ENCODE data around the gene DRC1. TPM values are rescaled to one million over a fixed set of nuclear protein-coding genes. Genes with fewer than 3 reads are reported as not detected.

Gene DRC1
- total RNA-seq, 2 experiments from 2014 or later, result not detected

DNA sequence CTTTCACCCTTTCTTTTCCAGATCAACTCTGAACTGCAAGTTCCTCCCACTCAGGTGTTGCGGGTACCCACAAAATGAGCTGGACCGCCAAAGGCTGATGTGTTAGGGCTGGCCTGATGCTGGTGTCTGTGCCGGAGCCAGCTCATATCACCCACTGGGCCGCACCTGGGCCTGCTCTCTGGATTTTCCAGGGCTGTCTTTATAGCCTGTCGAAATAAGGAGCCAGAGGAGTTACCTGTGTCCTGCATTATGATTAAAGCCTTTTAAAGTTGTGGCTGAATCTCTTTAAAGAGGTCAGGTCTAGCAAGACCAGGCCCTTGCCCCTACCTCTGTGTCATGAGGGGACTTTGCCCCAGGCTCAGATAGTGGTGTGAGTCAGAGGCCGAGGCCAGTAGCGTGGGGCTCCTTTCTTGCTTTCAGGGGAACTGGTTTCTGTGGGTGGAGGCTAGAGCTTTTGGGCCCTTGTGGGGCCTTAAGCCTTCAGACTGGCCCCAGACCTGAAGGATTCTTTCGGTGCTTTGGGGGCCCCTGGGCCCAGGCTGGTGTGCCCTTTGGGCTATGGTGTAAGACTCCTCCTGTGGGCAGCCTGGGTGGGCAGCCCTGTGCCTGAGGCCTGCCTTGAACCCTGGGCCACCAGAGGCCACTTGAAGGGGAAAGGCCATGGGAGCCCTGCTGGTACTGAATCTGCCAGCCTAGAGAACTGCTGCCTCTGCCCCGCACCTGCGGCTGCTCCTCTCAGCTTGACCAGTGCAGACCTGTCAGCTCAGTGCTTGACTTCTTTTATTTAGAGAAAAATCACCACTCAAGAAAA, 54.9 kb downstream of the DRC1 start:
- H3K4me1 ChIP-seq (ENCODE audit: insufficient read depth, low read length, poor library complexity, severe bottlenecking), result no peaks in the 10 kb centered on the region
- no peak overlapping the region for H3K27ac ChIP-seq (ENCODE audit: low read depth, low read length, poor library complexity, severe bottlenecking)
- no peaks in the 10 kb centered on the region for H3K9me3 ChIP-seq (ENCODE audit: low read length)
- no peak overlapping the region for H3K4me2 ChIP-seq (ENCODE audit: low read length)
- H3K36me3 ChIP-seq (ENCODE audit: insufficient read depth, low read length), result no peaks in the 10 kb centered on the region
- no peak overlapping the region for H3K4me3 ChIP-seq (ENCODE audit: low read depth, low read length, poor library complexity, severe bottlenecking)
- intact Hi-C loops (cut with micrococcal nuclease; ENCODE audit: unreplicated experiment), result no loop called here
- DNase-seq (ENCODE audit: low spot score), result no peak
- ChIA-PET CTCF (ENCODE audit: unreplicated experiment) (no interaction called here), POLR2A (no interaction called here)
- H4K20me1 ChIP-seq (ENCODE audit: insufficient read depth, low read length), result no peaks in the 10 kb centered on the region
- H2AFZ ChIP-seq (ENCODE audit: low read length), result no peak overlapping the region
- no peaks in the 10 kb centered on the region for H3K9me2 ChIP-seq (ENCODE audit: insufficient read depth, low read length)
- TF ChIP-seq, protein P1, sequence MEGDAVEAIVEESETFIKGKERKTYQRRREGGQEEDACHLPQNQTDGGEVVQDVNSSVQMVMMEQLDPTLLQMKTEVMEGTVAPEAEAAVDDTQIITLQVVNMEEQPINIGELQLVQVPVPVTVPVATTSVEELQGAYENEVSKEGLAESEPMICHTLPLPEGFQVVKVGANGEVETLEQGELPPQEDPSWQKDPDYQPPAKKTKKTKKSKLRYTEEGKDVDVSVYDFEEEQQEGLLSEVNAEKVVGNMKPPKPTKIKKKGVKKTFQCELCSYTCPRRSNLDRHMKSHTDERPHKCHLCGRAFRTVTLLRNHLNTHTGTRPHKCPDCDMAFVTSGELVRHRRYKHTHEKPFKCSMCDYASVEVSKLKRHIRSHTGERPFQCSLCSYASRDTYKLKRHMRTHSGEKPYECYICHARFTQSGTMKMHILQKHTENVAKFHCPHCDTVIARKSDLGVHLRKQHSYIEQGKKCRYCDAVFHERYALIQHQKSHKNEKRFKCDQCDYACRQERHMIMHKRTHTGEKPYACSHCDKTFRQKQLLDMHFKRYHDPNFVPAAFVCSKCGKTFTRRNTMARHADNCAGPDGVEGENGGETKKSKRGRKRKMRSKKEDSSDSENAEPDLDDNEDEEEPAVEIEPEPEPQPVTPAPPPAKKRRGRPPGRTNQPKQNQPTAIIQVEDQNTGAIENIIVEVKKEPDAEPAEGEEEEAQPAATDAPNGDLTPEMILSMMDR (conservative IDR thresholded peaks at IDR 0.05; ENCODE audit: low read length), result no peak
- no peak for TF ChIP-seq EZH2phosphoT487 (IDR thresholded peaks at IDR 0.05; ENCODE audit: borderline replicate concordance, low read depth, low read length)
- H3K79me2 ChIP-seq (ENCODE audit: insufficient read depth, low read depth, low read length), result no peaks in the 10 kb centered on the region
- BruUV-seq (replicated peaks), result no TSS peak

DNA sequence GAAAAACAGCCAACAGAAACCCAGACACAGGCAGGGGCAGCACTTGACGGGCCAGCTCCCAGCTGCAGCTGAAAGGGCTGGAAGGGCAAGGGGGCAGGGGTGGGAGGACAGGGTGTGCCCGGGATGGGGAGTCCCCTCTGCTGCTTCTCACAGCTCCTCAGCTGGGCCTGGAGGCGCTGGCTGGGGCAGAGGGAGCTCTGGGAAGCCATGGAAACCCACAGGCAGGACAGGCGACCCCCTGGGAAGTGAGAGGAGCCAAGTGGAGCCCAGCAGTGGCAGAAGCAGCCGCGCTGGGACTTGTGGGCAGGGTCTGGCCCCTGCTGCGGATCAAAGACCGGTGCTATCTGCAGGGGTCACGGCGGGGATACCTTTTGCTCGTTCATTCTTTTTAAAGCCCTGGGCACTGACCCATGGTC, 55.5 kb downstream of the DRC1 start:
- intact Hi-C loops (cut with micrococcal nuclease; ENCODE audit: unreplicated experiment), result no loop called here
- no peaks in the 10 kb centered on the region for H3K36me3 ChIP-seq (ENCODE audit: insufficient read depth, low read length)
- H2AFZ ChIP-seq (ENCODE audit: low read length), result no peak overlapping the region
- H3K79me2 ChIP-seq (ENCODE audit: insufficient read depth, low read depth, low read length), result no peaks in the 10 kb centered on the region
- DNase-seq (ENCODE audit: low spot score), result no peak
- no peak overlapping the region for H3K27ac ChIP-seq (ENCODE audit: low read depth, low read length, poor library complexity, severe bottlenecking)
- no peaks in the 10 kb centered on the region for H3K4me1 ChIP-seq (ENCODE audit: insufficient read depth, low read length, poor library complexity, severe bottlenecking)
- no peaks in the 10 kb centered on the region for H4K20me1 ChIP-seq (ENCODE audit: insufficient read depth, low read length)
- no peak overlapping the region for H3K4me2 ChIP-seq (ENCODE audit: low read length)
- H3K9me2 ChIP-seq (ENCODE audit: insufficient read depth, low read length), result no peaks in the 10 kb centered on the region
- TF ChIP-seq, protein P1 (conservative IDR thresholded peaks at IDR 0.05; ENCODE audit: low read length), result no peak
- no peak for TF ChIP-seq EZH2phosphoT487 (IDR thresholded peaks at IDR 0.05; ENCODE audit: borderline replicate concordance, low read depth, low read length)
- CTCF ChIA-PET (ENCODE audit: unreplicated experiment), result no interaction called here
- H3K9me3 ChIP-seq (ENCODE audit: low read length), result no peaks in the 10 kb centered on the region
- BruUV-seq (replicated peaks), result no TSS peak
- H3K4me3 ChIP-seq (ENCODE audit: low read depth, low read length, poor library complexity, severe bottlenecking), result no peak overlapping the region
- POLR2A ChIA-PET, result no interaction called here

DNA sequence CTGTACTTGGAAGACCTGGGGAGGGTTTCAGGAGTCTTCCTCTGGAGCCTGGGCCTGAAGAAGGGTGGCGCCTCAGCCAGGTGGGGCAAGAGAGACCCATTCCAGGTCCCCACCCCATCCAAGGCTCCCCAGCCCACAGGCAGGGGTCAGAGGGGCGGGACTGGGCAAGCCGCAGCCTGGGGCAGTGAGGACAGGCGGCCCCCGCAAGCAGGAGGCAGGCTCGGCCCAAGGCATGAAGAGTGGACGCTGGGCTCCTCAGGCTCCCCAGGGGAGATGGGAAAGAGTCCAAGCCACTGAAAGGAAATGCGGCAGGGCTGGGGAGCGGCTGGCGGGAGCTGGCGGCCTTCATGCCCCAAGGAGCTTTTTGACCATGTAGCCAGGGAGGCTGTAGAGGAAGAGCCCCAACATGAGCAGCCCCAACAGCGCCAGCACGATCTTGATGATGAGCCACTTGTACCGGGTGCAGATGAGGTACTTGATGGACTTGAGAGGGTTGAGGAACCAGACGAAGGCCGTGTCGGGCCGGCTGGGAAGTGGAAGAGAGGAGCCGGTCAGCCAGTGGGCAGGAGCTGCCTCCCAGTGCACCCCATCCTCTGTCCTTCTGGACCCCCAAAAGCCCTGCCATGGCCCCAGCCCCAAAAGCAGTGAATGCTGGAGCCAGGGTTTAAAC, 56.1 kb downstream of the DRC1 start:
- ChIA-PET POLR2A (no interaction called here), CTCF (ENCODE audit: unreplicated experiment) (no interaction called here)
- H3K4me3 ChIP-seq (ENCODE audit: low read depth, low read length, poor library complexity, severe bottlenecking), result no peak overlapping the region
- H3K79me2 ChIP-seq (ENCODE audit: insufficient read depth, low read depth, low read length), result no peaks in the 10 kb centered on the region
- no peak overlapping the region for H2AFZ ChIP-seq (ENCODE audit: low read length)
- no peaks in the 10 kb centered on the region for H4K20me1 ChIP-seq (ENCODE audit: insufficient read depth, low read length)
- H3K9me3 ChIP-seq (ENCODE audit: low read length), result no peaks in the 10 kb centered on the region
- BruUV-seq (replicated peaks), result no TSS peak
- DNase-seq (ENCODE audit: low spot score), result no peak
- no peaks in the 10 kb centered on the region for H3K36me3 ChIP-seq (ENCODE audit: insufficient read depth, low read length)
- no peaks in the 10 kb centered on the region for H3K4me1 ChIP-seq (ENCODE audit: insufficient read depth, low read length, poor library complexity, severe bottlenecking)
- TF ChIP-seq EZH2phosphoT487 (IDR thresholded peaks at IDR 0.05; ENCODE audit: borderline replicate concordance, low read depth, low read length), result no peak
- TF ChIP-seq, protein P1 (conservative IDR thresholded peaks at IDR 0.05; ENCODE audit: low read length), result no peak
- H3K9me2 ChIP-seq (ENCODE audit: insufficient read depth, low read length), result no peaks in the 10 kb centered on the region
- H3K27ac ChIP-seq (ENCODE audit: low read depth, low read length, poor library complexity, severe bottlenecking), result no peak overlapping the region
- H3K4me2 ChIP-seq (ENCODE audit: low read length), result no peak overlapping the region
- intact Hi-C loops (cut with micrococcal nuclease; ENCODE audit: unreplicated experiment), result no loop called here
